Vagina (tissue), 2 donors: ENCODE data around the gene MYO1A.

Source experiments
- CTCF ChIP-seq, 3 experiments: fragments of 450-650 bp in 2 of 3; fragments of 200-600 bp in 1 of 3; sonication (generic) in 1 of 3; IDR thresholded peaks; one replicate each; pipeline ENCODE4 v1.5.1; 2017 to 2019; ENCODE audit warnings: antibody characterized with exemption in 3 of 3, mild to moderate bottlenecking in 2 of 3, moderate library complexity in 2 of 3
- POLR2A ChIP-seq, 2 donors: fragments of 450-650 bp; IDR thresholded peaks; one replicate each; pipeline ENCODE4 v1.6.1; 2017; ENCODE audit warnings: antibody characterized with exemption in 2 of 2, mild to moderate bottlenecking in 2 of 2, moderate library complexity in 2 of 2
- POLR2AphosphoS5 ChIP-seq, 2 donors: sonication (generic); formaldehyde crosslinking; IDR thresholded peaks; one replicate each; pipeline ENCODE4 v1.9.0; 2017; ENCODE audit warnings: antibody characterized with exemption in 2 of 2, mild to moderate bottlenecking in 2 of 2, low read depth in 1 of 2; ENCODE audit not compliant: insufficient read depth in 1 of 2

- TF ChIP-seq CTCF (IDR thresholded peaks at IDR 0.05) = no peak
- no peak for TF ChIP-seq POLR2A (IDR thresholded peaks at IDR 0.05)
- TF ChIP-seq POLR2AphosphoS5 (IDR thresholded peaks at IDR 0.05; ENCODE audit: insufficient read depth in 1 of 2, low read depth in 1 of 2) = no peak
Observed at GRCh38 chr12:56991319-56992246, 58.3 kb downstream of the MYO1A start.
